GM19455 (cell line): Measurements from ENCODE around the gene ACSL4.
A peak's percentile ranks its signal among the peaks of the same experiment; 100 is the strongest.
"Not testable (repeated sequence)": the region's sequence is repeated elsewhere in the genome, so short reads cannot be mapped to it uniquely, and the experiment has no call there.

Experiments
- ATAC-seq: cut with Tn5 transposase; IDR thresholded peaks from one replicate; pipeline ENCODE4 v1.9.1; 2021; ENCODE audit not compliant: unreplicated experiment

The ACSL4 gene

DNA sequence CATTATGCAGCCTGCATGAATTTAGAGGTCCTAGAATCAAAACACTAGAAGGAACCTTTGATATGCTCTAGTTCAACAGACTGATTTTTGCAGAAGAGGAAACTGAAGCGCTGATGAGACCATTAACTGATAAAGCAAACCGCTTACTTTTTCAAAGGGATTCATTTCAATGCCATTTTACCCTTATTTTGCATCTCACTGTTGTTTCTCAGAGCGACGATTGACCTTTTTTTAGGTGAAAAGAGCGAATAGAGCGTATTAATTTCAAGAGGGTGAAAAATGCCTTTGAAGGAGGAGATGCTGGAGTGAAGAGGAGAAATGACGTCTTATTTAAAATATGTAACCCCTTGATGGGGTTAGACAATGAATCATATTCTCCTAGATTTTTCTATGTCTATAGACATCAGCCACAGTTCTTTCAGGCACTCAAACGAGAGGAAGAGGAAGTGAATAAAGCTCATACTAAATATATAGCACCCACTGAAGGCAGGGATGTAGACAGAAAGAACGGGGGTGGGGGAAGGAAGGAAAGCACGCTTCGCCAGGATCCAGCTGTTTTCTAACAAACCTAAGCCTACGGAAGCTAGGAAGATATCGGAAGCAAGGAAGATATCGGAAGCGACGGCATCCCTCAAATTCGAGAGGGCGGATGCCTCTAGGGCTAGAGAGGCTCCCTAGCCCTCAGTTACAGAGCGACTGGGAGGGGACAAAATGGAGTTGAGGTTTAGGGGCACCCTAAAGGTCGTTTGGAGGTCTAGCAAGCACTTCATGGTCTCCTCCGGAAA lies 848 bp downstream of the ACSL4 start:
- peak; percentile 30 for ATAC-seq

DNA sequence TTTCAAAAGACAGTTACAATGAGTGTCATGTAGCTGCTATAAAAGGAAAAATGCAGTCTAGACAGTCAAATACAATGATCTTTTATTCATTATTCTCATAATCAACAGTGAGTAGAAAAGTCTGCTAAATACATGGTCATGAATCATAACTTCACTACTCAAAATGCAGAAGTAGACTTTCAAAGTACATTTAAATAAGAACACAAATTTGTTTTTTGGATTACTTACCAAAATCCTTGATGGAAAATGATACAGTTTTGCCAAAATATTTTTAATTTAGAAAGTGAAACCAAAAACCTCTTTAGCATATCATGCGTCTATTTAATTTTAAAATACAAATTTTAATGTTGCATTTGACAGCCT lies 4.9 kb downstream of the ACSL4 start:
- no peak for ATAC-seq

DNA sequence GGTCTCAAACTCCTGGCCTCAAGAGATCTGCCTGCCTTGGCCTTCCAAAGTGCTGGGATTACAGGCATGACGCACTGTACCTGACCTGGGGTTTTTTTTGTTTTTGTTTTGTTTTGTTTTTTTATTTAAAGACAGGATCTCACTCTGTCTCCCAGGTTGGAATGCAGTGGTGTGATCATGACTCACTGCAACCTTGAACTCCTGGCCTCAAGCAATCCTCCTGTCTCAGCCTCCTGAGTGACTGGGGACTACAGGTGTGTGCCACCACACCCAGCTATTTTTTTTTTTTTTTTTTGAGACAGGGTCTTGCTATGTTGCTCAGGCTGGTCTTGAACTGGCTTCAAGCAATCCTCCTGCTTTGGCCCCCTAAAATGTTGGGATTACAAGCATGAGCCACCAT lies 8.1 kb downstream of the ACSL4 start:
- not testable (repeated sequence) for ATAC-seq

DNA sequence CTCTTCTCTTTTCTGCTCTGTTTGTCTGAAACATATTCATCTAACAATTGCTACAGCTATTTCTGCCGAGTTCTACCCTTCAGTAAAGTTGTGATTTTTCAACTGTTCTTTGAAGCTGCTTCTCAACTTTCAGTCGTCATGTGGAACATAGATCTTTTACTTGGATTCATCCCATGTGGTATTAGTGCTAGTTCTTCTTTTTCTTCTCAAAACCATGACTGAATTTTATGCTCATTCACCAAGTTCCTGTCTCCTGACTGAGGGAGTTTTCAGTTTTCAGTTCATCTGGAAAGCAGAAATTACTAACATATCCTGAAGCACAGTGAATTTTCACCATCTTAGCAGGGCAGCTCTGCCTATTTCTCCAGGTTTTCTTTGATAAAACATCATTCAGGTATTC lies 12.1 kb downstream of the ACSL4 start:
- ATAC-seq = no peak

DNA sequence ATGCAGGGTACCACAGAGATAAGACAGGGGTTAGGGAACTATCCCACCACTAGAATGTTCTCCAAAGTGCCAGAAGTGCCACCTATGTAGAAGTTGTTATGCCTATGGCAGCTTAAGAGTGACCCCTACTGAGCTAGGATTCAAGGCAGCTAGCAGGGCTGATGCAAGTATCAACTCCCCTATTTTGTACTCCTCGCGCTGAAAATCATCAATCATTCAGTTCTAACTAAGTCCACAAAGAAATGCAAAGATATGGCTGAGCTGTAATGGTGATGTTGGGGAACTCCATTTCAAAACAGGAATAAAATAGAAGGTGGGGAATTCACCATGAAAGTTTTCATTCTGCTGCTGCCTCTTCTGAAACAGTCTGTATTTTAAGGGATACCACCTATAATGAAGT lies 13.8 kb downstream of the ACSL4 start:
- no peak for ATAC-seq

DNA sequence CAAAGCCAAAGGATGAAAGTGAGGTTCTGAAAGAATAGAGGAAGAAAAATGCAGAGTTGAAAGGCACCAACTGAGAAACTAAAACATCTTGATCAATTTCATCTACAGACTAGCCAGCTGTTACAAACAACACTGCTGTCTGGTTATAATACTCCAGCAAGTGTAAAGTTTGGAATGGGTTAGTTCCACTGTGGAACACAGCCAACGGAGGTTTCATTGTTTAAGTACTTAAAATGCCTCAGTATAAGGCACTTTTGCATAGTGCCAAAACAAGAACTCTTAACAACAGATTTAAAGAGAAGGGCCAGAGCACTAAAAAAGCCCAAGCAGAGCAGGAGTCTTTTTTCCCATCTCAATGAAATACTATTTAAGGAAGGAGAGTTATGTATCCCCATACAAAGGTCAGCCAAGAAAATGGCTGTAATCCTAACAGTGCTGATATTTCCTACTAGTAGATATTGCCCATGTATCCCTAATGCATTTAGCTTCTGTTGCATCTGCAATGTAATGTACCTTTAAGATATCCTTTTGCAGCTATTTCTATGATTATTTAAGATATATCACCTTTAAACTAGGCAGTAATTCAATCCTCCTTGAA lies 16.5 kb downstream of the ACSL4 start:
- no peak for ATAC-seq

DNA sequence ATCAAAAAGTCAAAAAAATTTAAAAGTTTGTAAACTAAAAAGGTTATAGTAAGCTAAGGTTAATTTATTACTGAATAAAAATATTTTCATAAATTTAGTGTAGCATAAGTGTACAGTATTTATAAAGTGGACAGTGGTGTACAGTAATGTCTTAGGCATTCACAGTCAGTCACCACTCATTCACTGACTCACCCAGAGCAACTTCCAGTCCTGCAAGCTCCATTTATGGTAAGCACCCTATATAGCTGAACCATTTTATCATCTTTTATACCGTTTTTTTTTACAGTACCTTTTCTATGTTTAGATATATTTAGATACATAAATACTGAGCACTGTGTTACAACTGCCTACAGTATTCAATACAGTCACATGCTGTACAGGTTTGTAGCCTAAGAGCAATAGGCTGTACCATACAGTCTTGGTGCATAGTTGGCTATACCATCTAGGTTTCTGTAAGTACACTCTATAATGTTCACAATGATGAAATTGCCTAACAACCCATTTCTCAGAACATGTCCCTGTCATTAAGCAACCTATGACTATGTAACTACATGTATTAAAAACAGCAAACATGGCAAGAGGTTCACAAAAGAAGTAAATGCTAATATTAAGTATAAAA lies 18.6 kb downstream of the ACSL4 start:
- ATAC-seq = no peak

DNA sequence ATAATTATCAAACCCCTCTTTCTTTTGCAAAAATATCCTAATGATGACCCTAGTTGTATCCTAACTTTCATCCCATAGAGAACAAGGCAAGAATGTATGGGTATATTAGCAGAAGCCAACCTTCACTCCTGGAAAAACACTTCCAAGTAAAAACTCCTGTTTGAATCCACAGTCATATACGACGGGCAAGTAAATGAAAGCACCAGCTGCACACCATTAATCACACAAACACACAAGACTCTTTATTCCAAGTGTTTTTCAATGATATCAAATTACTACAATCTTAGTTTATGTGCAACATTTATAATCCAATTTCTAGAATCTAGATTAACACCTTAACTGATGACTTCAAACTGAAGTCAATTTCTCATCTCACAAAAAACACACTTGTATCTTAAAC lies 22.9 kb downstream of the ACSL4 start:
- ATAC-seq = no peak

DNA sequence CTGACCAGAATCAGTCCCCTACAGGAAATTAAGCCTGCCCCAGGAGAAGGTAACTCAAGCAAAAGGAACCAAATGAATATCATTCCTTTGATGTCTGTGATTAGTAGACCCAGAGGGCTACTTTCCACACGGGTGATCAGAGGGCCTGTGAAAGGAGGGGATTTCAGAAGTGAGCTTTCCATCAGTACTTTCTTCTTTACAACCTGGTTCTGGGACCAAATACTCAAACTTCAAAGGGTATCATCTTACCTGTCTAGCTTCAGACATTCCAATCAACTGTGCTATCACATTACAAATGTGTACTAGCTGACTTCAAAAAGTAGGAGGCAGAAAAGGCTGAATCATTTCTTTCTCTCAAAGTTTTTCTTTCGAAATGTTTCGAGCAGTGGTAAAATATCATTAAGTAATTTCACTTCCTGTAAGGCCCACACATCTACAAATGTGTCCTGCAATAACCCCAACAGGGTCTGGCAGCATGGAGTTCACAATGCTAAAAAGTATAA lies 23.9 kb downstream of the ACSL4 start:
- peak; percentile 72 for ATAC-seq

DNA sequence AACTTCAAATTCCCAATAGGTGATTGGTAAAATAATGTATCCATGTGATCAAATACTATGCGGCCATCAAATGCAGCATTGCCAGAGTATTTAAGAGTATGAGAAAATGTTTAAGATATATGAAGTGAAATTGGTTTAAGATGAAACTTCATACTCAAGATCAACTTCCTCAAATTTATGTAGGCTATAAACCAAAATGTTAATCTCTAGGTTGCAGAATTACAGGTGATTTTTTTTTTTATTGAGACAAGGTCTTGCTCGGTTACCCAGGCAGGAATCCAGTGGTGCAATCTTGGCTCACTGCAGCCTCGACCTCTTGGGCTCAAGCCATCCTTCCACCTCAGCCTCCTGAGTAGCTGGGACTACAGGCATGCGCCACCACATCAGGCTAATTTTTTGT lies 25.3 kb downstream of the ACSL4 start:
- no peak for ATAC-seq

DNA sequence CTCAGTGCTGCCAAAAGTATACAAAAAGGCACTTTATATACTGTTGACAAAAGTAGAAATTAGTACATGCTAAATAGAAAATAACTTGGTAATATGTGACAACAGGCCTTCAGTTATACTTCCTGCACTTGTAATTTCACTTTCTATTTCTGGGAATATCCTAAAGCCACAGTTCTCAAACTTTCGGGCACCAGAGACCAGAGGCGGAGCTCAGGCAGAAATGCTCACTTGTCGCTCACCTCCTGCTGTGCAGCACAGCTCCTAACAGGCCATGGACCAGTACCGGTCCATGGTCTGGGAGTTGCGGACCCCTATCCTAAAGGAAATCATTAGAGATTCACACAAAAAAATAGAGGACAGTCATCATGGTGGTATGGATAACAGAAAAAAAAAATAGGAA lies 25.7 kb downstream of the ACSL4 start:
- no peak for ATAC-seq

DNA sequence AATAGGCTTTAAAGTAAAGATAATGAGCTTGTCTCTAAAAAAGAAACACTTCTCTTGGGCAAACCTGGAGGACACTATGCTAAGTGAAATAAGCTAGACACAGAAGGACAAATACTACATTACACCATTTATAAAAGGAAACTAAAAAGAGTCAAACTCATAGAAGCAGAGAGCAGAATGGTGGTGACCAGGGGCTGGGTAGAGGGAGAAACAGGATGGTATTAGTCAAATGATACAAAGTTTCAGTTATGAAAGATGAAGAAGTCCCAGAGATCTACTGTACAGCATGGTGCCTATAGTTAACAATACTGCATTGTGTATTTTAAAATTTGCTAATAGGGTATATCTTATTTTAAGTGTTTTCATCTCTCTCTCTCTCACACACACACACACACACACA lies 28.5 kb downstream of the ACSL4 start:
- ATAC-seq = peak; percentile 80

DNA sequence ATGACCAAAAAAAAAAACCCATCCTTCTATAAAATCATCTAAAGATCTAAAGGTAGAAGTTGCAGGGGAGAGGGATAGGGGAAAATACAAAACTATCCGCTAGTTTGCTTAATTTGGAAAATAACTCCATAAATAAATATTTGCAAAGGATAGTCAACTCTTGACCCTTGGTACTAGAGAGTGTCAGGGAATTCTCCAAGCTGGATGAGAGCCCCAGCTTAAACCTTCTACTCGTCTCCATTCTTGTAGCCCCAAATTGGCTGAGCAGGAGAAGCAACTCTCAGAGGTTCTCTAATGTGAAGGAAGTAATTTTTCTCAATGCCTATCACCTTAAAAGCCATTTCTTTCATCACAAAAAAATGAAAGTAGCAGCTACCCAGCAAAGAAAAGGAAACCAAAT lies 35.2 kb downstream of the ACSL4 start:
- ATAC-seq = no peak

DNA sequence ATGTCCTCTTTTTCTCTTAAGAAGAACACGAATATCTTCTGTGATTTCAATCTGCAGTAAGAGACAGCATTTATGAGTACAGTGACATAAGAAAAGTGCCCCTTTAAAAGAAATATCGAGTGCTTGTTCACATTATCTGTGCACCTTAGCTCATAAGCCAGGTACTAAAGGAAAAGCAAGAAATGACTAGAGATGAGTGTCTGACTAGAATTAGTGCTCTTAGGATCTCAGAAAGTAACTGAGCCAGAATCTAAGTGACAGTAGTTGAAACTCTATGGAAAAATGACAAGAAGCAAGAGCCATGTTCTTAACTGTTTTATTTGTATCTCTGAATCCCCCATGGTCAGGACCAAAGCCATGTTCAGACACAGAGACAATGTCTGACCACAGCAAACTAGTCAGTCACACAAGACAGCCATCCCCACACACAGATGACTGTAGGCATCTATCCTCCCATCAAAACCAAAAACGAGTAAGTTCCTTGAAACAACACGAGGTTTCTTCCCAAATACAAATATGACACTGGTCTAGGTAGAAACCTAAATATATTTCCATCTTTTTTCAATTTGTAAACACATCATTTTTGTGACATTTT lies 36.8 kb downstream of the ACSL4 start:
- ATAC-seq = no peak

DNA sequence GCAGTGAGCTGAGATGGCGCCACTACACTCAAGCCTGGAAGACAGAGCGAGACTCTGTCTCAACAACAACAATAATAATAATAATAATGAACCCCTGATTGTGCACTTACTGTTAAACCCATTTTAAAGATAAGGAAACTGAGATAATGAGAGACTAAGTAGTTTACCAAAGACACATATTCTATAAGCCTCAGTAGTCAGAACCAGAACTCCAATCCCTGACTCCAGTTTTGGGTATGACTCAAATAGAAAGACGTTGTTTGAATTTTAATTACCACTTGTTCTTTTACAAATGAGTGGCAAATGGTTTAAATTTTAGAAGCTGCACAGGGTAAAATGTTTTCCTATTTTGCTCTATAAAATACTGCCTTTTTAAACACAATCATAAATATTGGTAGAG lies 37.4 kb downstream of the ACSL4 start:
- no peak for ATAC-seq

DNA sequence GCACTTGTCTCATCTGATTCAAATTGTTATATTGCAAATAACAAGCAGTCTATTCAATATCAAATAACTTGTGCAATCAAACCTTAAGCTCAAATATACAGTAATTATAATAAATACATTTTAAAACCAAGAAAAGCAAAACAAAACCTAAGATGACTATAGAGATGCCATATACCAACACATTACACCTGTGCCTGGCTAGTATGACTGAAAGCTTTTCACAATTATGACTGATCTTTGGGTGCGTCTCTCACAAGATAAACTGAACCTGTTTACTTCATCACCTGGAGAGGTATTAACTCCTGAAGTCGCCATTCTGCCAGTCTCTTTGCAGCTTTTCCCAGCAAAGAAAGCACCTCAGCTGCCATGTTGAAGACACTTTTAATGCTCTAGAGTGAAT lies 41.3 kb downstream of the ACSL4 start:
- no peak for ATAC-seq

DNA sequence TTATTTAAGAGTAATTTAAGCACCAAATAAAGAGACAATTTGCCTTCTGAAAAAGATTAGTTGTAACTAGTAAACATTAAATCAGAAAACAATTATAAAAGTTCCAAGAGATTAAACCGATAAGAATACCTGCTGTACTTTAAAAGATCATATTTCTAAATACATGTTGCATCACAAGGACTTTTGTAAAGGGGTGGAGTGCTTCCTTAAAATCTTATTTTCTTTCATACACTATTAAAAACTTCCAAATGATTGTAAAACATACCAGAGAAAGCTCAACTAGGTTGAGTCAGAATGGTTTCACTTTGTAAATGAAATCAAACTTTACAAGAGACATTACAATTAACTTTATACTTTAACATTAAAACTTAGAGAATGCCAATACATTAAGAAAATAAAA lies 41.8 kb downstream of the ACSL4 start:
- ATAC-seq = no peak

DNA sequence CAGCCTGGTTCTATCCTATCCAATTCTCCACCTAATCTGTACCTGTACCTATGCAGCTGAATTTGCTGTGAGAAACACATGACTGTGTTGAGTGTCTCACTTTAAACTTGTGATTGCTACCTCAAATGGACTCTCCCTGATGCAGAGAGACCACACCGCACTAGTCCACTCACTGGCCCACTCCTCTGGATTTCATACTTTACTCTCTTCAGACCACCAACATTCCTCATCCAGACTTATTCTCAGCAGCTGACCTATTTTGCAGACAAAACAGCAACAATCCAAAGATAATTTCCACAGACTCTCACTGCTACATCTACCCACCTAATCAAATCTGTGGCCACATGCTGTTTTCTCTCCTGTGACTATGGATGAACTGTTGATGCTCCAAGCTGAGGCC lies 45.2 kb downstream of the ACSL4 start:
- ATAC-seq = no peak

DNA sequence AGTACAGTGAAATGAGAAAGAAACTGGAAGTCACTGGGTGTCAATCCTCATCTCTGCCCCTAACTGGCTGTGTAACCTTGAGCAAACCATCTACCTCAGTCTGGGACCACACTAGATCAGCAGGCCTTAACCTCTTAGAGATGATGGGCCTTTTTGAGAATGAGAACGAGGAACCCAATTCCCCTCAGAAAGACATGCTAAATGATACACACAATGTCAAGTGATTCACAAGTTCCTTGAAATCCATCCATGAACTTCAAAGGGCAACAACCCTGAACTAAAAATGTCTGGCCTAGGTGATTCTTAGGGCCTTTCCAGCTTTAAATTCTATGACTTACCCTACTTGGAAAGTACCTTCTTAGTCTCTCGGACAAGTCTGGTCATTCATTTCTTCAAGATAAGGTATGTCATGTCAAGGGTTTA lies 47.4 kb downstream of the ACSL4 start:
- no peak for ATAC-seq

DNA sequence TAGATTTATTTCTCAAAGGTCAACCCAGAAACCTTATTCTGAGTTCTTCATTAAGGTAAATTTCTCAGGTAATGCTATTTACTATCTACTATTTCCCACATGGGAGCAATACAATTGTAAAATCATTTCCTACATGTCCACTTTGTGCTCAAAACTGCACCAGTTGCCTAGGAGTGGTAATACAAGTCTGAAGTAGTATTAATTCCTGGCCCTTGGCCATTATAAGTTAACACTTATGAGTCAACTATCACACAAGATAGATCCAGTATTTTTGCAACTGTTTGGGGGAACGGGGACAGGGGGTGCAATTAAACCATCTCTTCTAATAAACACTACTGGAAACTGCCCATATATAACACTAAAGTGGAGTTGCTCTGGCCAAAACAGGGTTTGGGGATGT lies 48.9 kb downstream of the ACSL4 start:
- no peak for ATAC-seq

DNA sequence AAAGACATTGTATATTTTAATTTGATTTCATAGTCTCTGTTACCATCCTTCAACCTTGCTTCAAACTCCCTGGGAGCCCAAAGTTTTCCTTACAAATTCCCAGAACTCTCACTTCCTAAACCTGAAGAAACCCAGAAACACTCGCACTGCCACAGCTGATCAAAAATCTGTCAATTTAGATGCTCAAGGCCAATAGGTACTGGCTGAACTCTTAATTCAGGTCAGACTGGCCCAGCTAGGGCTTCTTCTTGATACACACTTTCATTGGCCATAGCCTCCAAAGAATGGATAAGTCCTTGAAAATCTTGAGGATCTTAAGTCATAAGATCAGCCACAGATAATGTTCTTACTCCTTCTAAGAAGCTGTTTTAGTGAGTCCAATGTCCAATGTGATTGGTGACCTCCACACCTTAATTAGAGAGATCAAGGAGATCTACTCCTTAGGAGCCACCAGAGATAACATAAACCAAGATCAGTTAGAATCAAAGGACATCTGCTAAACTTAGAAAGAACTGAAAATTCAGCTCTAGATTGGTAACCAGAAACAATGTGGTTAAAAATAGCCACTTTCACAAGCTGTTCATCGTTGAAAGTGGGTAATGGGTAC lies 51.5 kb downstream of the ACSL4 start:
- ATAC-seq = no peak

DNA sequence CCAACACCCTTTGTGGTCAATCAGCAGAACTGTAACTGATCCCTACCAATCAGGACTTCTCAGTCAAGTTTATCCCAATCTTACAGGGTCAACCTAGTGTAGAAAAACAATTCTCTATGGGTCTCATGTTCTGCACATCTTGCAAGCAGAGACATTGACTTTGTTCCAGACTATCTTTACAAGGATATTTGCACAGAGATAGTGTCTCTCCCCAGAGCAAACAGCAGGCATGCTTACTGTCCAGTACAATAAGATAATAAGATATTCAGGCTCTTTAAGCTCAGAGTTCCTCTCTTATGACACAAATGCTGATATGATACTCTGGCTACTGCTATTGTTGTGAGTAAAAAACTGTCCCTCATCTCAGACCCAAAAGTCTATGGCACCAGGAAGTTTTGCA lies 53.2 kb downstream of the ACSL4 start:
- no peak for ATAC-seq
